ENCODE data around the gene GPC6. TPM values are rescaled to one million over a fixed set of nuclear protein-coding genes. Genes with fewer than 3 reads are reported as not detected.

GPC6 gene
- total RNA-seq, 1 donor from 2014 or later: 63.0 TPM

DNA sequence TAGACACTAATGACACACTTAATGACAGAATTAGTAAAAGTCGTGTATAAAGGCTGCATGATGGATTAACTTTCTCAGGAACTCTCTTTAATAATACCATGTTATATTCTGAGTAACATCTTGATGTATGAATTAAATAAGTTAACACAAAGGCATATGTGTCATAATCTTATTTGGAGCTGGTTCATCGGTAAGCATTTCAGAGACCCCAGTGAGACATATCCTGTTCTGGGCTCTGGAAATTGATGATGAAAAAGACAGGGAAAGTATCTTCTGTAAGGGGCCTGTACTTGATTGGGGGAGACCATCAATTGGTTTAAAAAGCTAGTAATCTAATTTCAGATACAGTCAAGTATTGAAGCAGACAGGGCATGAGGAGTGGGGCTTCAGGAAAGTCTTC is 547.9 kb downstream of the GPC6 start:
- H3K27me3 ChIP-seq (ENCODE audit: insufficient read depth, low read length): no peaks in the 10 kb centered on the region
- H3K4me1 Mint-ChIP-seq (ENCODE audit: low read depth, unreplicated experiment): peaks cover 35% of the 10 kb centered on the region
- no peak overlapping the region for H3K9ac ChIP-seq (ENCODE audit: low read length)
- H3K4me2 ChIP-seq (ENCODE audit: low read length): no peak overlapping the region
- H2AFZ ChIP-seq (ENCODE audit: low read depth, low read length): no peak overlapping the region
- H3K27ac Mint-ChIP-seq (ENCODE audit: unreplicated experiment): no peak overlapping the region
- TF ChIP-seq, protein P1, sequence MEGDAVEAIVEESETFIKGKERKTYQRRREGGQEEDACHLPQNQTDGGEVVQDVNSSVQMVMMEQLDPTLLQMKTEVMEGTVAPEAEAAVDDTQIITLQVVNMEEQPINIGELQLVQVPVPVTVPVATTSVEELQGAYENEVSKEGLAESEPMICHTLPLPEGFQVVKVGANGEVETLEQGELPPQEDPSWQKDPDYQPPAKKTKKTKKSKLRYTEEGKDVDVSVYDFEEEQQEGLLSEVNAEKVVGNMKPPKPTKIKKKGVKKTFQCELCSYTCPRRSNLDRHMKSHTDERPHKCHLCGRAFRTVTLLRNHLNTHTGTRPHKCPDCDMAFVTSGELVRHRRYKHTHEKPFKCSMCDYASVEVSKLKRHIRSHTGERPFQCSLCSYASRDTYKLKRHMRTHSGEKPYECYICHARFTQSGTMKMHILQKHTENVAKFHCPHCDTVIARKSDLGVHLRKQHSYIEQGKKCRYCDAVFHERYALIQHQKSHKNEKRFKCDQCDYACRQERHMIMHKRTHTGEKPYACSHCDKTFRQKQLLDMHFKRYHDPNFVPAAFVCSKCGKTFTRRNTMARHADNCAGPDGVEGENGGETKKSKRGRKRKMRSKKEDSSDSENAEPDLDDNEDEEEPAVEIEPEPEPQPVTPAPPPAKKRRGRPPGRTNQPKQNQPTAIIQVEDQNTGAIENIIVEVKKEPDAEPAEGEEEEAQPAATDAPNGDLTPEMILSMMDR (IDR thresholded peaks at IDR 0.05; ENCODE audit: insufficient read depth, low read depth, low read length): no peak
- TF ChIP-seq EZH2 (IDR thresholded peaks at IDR 0.05; ENCODE audit: insufficient read depth, low read length): no peak
- H4K20me1 ChIP-seq (ENCODE audit: insufficient read depth, low read length): no peaks in the 10 kb centered on the region
- no peaks in the 10 kb centered on the region for H3K9me3 ChIP-seq (ENCODE audit: insufficient read depth, low read depth, low read length)
- H3K36me3 ChIP-seq (ENCODE audit: insufficient read depth, low read length): no peaks in the 10 kb centered on the region
- H3K9me3 Mint-ChIP-seq (ENCODE audit: unreplicated experiment): no peaks in the 10 kb centered on the region
- H3K27ac ChIP-seq (ENCODE audit: low read depth, low read length): no peak overlapping the region
- no peaks in the 10 kb centered on the region for H3K27me3 Mint-ChIP-seq (ENCODE audit: low read depth, unreplicated experiment)
- H3K4me1 ChIP-seq (ENCODE audit: insufficient read depth, low read length): peaks cover 26% of the 10 kb centered on the region
- FAIRE-seq (peak; percentile 43), DNase-seq (ENCODE audit: low read depth) (no peak)
- no peak overlapping the region for H3K4me3 Mint-ChIP-seq (ENCODE audit: unreplicated experiment)
- peaks cover 1% of the 10 kb centered on the region for H3K36me3 Mint-ChIP-seq (ENCODE audit: low read depth, unreplicated experiment)
- H3K79me2 ChIP-seq (ENCODE audit: insufficient read depth, low read length): no peaks in the 10 kb centered on the region
- no peak overlapping the region for H3K4me3 ChIP-seq (ENCODE audit: insufficient read depth, low read depth, low read length)

DNA sequence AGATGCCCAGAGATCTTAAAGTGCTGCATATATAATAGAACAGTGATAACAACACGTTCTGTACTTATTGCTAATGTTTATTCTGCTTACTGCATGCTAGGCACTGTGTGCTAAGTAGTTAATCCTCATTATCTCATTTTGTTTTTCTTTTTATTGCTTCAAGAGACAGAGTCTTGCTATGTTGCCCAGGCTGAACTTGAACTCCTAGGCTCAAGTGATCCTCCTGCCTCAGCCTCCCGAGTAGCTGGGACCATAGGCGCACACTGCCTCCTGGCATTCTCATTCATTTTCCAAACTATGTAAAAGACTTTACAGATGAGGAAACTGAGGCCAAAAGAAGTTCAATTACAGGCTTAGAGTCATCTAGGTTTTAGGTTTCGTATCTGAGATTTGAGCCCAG is 548.4 kb downstream of the GPC6 start:
- Histone ChIP-seq H3K4me2 (ENCODE audit: low read length) (peak overlapping the region; percentile 65), H3K36me3 (ENCODE audit: insufficient read depth, low read length) (no peaks in the 10 kb centered on the region), H3K27ac (ENCODE audit: low read depth, low read length) (peak overlapping the region; percentile 43), H3K9ac (ENCODE audit: low read length) (peak overlapping the region; percentile 37), H4K20me1 (ENCODE audit: insufficient read depth, low read length) (no peaks in the 10 kb centered on the region), H2AFZ (ENCODE audit: low read depth, low read length) (no peak overlapping the region), H3K79me2 (ENCODE audit: insufficient read depth, low read length) (no peaks in the 10 kb centered on the region), H3K27me3 (ENCODE audit: insufficient read depth, low read length) (no peaks in the 10 kb centered on the region), H3K9me3 (ENCODE audit: insufficient read depth, low read depth, low read length) (no peaks in the 10 kb centered on the region), H3K4me3 (ENCODE audit: insufficient read depth, low read depth, low read length) (no peak overlapping the region), H3K4me1 (ENCODE audit: insufficient read depth, low read length) (peaks cover 26% of the 10 kb centered on the region)
- Mint-ChIP-seq H3K36me3 (ENCODE audit: low read depth, unreplicated experiment) (peaks cover 1% of the 10 kb centered on the region), H3K4me1 (ENCODE audit: low read depth, unreplicated experiment) (peaks cover 34% of the 10 kb centered on the region), H3K4me3 (ENCODE audit: unreplicated experiment) (no peak overlapping the region), H3K27ac (ENCODE audit: unreplicated experiment) (no peak overlapping the region), H3K27me3 (ENCODE audit: low read depth, unreplicated experiment) (no peaks in the 10 kb centered on the region), H3K9me3 (ENCODE audit: unreplicated experiment) (no peaks in the 10 kb centered on the region)
- FAIRE-seq (no peak), DNase-seq (ENCODE audit: low read depth) (no peak)
- no peak for TF ChIP-seq EZH2 (IDR thresholded peaks at IDR 0.05; ENCODE audit: insufficient read depth, low read length)
- TF ChIP-seq, protein P1 (IDR thresholded peaks at IDR 0.05; ENCODE audit: insufficient read depth, low read depth, low read length): no peak

DNA sequence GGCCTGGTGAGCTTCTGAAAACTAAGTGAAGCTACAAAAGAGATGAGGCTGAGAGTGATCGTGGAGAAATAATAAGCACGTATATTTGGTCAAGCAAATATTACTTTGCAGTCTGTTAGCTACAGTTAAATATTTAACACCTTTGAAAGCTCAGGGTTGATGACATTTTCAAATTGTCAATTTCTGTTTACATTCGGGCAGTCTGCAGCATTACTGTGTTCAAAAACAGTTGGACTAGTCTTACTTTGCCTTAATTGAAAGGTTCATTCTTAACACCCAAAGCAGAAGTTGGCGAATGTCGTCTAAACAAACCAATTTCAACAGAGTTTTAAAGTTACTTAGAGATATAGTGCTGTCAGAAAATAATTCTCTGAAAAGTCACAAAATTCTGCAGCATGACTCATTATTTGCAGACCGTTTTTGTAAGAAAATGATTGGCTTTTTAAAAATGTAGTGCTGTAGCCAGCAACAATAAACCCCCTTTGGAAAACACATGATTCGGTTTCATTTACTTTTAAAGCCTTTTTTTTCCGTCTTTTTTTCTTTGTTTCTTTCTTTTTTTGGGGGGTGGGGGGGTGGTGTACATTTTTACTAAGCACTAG is 549.0 kb downstream of the GPC6 start:
- Mint-ChIP-seq H3K4me1 (ENCODE audit: low read depth, unreplicated experiment) (peaks cover 30% of the 10 kb centered on the region), H3K36me3 (ENCODE audit: low read depth, unreplicated experiment) (peaks cover 1% of the 10 kb centered on the region), H3K4me3 (ENCODE audit: unreplicated experiment) (no peak overlapping the region), H3K9me3 (ENCODE audit: unreplicated experiment) (no peaks in the 10 kb centered on the region), H3K27ac (ENCODE audit: unreplicated experiment) (peak overlapping the region; percentile 24), H3K27me3 (ENCODE audit: low read depth, unreplicated experiment) (no peaks in the 10 kb centered on the region)
- no peaks in the 10 kb centered on the region for H4K20me1 ChIP-seq (ENCODE audit: insufficient read depth, low read length)
- H3K4me3 ChIP-seq (ENCODE audit: insufficient read depth, low read depth, low read length): peak overlapping the region; percentile 4
- no peak for TF ChIP-seq EZH2 (IDR thresholded peaks at IDR 0.05; ENCODE audit: insufficient read depth, low read length)
- TF ChIP-seq, protein P1 (IDR thresholded peaks at IDR 0.05; ENCODE audit: insufficient read depth, low read depth, low read length): no peak
- peak overlapping the region; percentile 65 for H3K4me2 ChIP-seq (ENCODE audit: low read length)
- H3K9ac ChIP-seq (ENCODE audit: low read length): peak overlapping the region; percentile 46
- H3K4me1 ChIP-seq (ENCODE audit: insufficient read depth, low read length): peaks cover 26% of the 10 kb centered on the region
- peak overlapping the region; percentile 73 for H3K27ac ChIP-seq (ENCODE audit: low read depth, low read length)
- no peak overlapping the region for H2AFZ ChIP-seq (ENCODE audit: low read depth, low read length)
- FAIRE-seq (peak; percentile 96), DNase-seq (ENCODE audit: low read depth) (peak; percentile 84)
- H3K27me3 ChIP-seq (ENCODE audit: insufficient read depth, low read length): no peaks in the 10 kb centered on the region
- no peaks in the 10 kb centered on the region for H3K36me3 ChIP-seq (ENCODE audit: insufficient read depth, low read length)
- no peaks in the 10 kb centered on the region for H3K9me3 ChIP-seq (ENCODE audit: insufficient read depth, low read depth, low read length)
- no peaks in the 10 kb centered on the region for H3K79me2 ChIP-seq (ENCODE audit: insufficient read depth, low read length)

Data from astrocyte (in vitro differentiated cells and primary cell).